DMS79 (cell line): Measurements from ENCODE around the gene DMKN.

Source experiments
- DNase-seq: peaks from one replicate; lab custom pipeline; 2025; lab: John Stamatoyannopoulos, UW

DMKN gene, protein sequence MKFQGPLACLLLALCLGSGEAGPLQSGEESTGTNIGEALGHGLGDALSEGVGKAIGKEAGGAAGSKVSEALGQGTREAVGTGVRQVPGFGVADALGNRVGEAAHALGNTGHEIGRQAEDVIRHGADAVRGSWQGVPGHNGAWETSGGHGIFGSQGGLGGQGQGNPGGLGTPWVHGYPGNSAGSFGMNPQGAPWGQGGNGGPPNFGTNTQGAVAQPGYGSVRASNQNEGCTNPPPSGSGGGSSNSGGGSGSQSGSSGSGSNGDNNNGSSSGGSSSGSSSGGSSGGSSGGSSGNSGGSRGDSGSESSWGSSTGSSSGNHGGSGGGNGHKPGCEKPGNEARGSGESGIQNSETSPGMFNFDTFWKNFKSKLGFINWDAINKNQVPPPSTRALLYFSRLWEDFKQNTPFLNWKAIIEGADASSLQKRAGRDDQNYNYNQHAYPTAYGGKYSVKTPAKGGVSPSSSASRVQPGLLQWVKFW

GRCh38 chr19:35513628-35514281, at the start of gene DMKN:
TSS of gene DMKN (minus strand) at chr19:35513649. CDS start at chr19:35513475, 174 bp downstream.
- DNase-seq, result no peak

DNA sequence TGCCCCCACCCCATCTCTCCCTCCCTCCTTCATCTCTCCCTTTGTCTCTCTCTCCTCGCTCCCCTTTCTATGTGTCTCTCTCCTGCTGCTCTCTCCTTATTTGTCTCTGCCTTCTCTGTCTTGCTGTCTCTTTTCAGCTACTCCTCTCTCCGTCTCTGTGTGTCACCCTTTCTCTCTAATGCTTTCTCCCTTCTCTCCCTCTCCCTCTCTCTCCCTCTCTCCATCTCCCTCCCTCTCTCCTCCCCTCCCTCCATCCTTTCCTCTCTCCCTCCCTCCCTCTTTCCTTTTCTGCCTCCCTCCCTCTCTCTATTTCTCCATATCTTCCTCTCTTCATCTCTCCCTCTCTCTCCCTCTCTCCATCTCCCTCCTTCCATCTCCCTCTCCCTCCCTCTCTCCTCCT, 49.3 kb upstream of the DMKN start:
- no peak for DNase-seq

DNA sequence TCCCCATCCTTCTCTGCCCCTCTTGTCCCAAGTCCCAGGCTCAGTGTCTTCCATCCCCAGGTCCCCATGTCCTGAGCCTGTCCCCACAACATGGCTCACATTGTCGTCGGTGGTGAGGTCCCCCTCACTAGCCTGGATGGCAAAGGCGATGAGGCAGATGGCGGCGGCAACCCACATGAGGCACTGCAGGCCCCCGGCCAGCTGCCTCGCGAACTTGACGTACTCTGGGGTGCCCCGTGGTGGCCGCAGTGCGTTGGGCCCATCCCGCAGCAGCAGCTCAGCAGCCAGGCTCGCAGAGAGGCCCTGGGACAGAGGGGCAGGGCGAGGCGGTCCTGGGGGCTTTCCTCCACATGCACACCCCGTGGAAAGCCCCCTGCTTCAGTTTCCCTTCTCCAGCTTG, 48.9 kb upstream of the DMKN start:
- no peak for DNase-seq

- DNase-seq, result no peak
These were observed 48.0 kb upstream of the DMKN start for GRCh38 chr19:35561436-35561835.

DNA sequence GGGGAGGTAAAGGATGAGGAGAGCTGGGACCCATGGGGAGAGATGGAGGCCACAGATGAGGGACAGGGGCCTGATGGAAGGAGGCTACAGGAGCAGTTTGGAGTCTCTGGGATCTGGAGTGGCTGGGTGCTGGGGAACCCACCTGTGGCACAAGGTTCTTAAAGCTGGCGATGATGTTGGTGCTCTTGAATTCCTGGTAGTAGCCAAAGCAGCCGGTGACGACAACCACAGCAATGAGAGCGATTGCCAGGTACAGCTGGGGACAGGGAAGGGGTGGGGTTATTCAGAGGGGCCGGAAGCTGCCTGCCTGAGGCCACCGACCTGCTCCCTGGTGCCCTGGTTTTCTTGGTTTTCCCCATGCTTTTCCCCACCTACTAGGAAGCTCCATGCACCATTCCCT, 47.2 kb upstream of the DMKN start:
- DNase-seq, result no peak

GRCh38 chr19:35560271-35560670, 46.8 kb upstream of the DMKN start:
- no peak for DNase-seq

GRCh38 chr19:35559781-35560180, 46.3 kb upstream of the DMKN start:
- no peak for DNase-seq

DNA sequence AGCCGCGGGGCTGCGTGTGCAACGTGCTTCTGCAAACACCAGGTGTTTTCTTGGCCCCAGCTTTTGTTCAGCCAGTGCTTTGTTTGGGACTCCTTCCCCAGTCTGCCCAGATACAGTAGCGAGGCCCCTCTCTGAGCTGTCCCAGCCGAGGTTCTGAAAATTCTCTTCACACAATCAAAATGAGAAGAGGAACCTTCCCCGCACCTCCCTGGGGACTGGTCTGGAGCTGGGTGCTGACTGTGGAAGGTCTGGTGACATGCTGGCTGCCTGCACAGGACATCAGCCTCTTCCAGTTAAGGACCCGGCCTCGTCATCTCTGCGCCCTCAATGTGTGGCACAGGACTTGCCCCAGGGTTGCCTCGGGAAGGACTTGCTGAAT, 45.8 kb upstream of the DMKN start:
- DNase-seq, result no peak

DNA sequence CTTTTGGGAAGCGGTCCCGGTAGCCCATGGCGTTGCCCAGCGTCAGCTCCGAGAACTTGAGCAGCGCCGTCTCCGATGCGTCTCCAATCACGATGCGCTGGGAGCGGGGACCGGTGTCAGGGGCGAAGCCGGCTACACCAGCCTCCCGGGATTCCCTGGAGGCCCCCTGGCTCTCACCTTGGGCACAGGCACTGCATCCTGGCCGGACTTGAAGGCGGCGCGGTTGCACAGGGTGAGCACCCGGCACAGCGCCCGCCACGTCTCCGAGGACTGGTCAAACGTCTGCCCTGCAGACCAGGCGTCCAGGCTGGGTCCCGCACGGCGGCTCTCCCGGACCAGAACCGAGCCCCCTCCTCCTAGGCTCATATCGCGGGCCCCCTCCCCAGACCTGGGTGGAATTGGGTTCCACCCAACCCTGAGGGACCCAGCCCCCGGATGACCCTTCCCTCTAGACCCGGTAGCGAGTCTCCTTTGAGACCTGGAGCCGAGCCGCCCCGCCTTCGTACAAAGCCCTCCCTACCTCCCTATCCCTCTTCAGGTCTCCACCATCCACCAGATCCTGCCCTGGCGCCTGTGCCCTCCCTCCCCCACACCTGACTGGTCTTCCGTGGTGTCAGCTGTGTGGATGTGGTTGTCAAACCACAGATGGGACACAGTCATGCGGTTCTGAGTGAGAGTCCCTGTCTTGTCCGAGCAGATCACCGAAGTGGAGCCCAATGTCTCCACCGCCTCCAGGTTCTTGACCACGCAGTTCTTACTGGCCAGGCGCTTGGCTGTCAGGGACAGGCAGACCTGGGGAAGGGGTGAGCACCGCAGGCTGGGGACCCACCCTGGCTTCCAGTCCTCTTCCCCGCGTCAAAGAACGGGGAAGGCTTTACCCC, 45.2 kb upstream of the DMKN start:
- DNase-seq, result no peak

DNA sequence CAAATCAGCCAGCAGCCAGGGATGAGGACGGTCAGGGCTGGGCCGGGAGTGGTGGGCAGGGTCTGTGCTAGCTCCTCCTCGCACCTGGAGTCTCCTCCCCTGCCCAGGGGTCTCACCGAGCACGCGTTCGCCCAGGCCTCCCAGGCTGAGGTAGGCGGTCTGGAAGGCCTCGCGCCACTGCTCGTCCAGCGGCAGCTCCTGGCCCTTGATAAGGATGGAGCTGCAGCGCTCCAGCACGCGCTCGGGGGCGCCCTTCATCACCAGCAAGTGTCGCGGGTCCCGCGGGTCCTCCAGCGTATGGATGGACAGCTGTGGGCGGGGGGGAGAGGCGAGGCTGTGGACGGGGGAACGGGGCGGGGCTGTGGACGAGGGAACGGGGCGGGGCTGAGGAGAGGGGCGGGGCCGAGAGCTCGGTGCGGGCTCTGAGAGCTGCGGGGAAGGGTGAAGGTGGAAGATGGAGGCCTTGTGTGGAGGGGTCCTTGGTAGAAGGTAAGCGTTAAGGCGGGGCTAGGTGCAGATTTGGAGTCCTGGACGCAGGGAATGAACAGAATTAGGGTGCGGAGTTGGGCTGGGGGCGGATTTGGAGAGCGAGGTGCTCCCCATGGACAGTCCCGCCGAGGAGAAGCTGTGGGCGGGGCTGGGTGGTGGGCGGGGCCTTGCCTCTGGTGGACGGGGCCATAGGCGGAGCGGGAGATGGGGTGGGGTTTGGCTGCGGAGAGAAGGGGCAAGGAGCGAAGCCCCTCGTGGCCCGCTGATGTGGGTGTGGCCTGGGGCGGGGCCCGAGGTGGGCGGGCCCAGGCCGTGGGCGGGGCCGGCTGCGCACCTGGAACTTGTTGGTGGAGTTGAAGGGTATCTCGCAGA, 44.3 kb upstream of the DMKN start:
- no peak for DNase-seq

- DNase-seq, result no peak
These were observed 43.5 kb upstream of the DMKN start for GRCh38 chr19:35556846-35557538.

- no peak for DNase-seq
These were observed 42.7 kb upstream of the DMKN start for GRCh38 chr19:35556025-35556590.

DNA sequence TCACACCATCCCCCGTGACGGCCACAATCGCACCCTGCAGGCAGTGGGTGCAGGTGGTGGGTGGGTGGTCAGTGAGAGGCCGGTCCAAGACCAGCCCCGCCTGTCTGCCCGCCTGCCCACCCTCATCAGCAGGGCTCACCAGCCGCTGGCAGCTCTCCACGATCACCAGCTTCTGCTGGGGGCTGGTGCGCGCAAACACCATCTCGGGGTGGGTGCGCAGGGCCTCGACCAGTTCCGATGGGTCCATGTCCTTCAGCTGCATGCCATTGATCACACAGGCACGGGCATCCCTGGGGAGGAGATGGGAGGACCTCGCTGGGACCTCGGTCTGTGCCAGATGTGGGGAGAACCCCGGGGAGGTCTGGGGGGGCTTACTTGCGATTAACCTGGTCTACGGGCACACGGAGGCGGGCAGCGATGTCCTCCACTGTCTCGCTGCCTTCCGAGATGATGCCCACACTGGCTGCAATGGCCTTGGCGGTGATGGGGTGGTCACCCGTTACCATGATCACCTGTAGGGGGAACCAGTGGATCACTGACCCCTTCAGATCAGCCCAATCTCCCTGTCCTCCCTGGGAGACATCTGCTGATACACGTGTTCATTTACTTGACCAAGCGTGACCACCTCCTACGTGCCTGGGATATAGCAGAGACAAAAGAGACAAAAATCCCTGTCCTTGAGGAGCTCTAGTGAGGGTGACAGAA, 42.0 kb upstream of the DMKN start:
- DNase-seq, result no peak

- DNase-seq, result no peak
These were observed 40.6 kb upstream of the DMKN start for GRCh38 chr19:35554076-35554475.

GRCh38 chr19:35553385-35554000, 40.0 kb upstream of the DMKN start:
- no peak for DNase-seq

- DNase-seq, result no peak
These were observed 39.3 kb upstream of the DMKN start for GRCh38 chr19:35552534-35553384.

- DNase-seq, result no peak
These were observed 37.8 kb upstream of the DMKN start for GRCh38 chr19:35551091-35551810.
